HG03565 (cell line): ENCODE data around the gene DUSP6.
"Not testable (repeated sequence)": the region's sequence is repeated elsewhere in the genome, so short reads cannot be mapped to it uniquely, and the experiment has no call there.

ENCODE experiments used
- ATAC-seq: cut with Tn5 transposase; IDR thresholded peaks from one replicate; pipeline ENCODE4 v1.9.1; 2021; ENCODE audit warnings: mild to moderate bottlenecking, moderate library complexity; ENCODE audit not compliant: unreplicated experiment

Gene DUSP6

GRCh38 chr12:89353188-89353822 lies 1.0 kb upstream of the DUSP6 start:
- no peak for ATAC-seq

DNA sequence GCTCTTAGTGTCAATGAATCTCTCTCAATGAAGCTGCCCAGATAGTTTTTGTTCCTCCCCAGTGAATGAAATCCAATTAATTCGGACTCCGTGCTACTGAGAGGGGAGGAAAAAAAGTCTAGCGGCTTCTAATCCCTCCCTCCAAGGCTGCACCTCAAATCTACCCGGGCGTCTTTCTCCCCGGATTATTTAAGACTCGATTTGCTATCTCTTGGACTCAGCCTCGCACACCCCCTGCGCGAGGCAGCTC lies 134 bp downstream of the DUSP6 start:
- no peak for ATAC-seq

DNA sequence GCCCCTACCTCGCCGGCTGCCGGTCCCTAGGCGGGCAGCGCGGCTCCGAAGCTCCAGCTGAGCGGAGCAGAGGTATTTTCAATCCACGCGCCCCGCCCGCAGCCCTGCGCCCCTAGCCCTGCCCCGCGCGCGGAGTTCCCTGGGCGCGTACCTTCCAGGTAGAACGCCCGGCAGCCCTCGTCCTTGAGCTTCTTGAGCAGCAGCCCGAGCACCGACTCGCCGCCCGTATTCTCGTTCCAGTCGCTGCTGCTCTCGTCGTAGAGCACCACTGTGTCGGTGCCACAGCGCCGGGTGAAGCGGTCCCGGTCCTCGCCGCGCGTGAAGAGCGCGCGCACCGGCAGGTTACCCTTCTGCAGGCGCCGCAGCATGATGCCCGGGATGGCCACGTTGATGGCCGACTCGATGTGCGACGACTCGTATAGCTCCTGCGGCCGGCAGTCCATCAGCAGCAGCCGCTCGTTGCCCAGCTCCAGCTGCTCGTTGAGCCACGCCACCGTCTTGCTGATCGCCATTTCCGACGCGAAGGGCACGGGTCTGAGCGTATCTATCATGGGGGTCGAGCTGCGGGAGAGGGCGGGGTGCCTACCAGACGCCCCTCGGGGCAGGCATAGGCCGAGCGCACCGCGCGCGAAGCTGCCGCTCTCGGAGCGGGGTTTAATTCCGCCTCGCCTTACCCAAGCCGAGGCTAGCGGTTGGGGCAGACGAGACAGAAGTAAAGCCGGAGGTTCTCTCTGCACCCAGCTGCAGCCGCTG lies 636 bp downstream of the DUSP6 start:
- no peak for ATAC-seq

DNA sequence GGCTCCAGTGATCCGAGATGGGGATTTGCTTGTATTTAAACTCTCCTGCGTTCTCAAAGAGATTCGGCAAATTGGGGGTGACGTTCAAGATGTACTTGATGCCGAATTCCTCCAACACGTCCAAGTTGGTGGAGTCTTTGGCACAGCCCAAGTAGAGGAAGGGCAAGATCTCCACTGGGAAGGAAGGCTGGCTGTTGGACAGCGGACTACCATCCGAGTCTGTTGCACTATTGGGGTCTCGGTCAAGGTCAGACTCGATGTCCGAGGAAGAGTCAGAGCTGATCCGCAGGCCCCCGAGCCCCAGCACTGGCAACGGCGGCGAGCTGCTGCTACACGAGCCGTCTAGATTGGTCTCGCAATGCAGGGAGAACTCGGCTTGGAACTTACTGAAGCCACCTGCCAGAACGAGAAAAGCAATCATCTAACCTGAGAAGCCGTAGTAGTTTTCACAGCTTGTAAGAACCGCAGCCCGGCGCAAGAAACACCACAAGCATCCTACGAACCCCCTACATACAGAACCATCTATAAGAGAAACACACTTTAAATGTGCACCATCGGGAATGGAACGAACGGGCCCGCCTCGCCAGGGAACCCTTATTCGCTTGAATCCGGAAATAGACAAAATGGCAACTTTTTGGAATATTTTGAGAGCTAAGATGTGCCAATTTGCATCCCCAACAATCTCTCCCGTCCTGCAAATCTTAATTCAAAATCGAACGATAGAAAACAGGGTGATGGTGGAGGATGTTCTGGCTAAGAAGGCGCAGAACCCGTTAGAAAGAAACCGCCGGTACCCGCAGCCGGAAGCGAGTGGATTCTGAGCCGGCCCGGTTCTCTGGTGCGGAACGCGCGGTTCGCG lies 1.4 kb downstream of the DUSP6 start:
- ATAC-seq = no peak

- no peak for ATAC-seq
These were observed 2.1 kb downstream of the DUSP6 start for GRCh38 chr12:89350260-89350629.

- ATAC-seq = no peak
These were observed 2.5 kb downstream of the DUSP6 start for GRCh38 chr12:89349814-89350213.

GRCh38 chr12:89348894-89349699 lies 3.2 kb downstream of the DUSP6 start:
- no peak for ATAC-seq

GRCh38 chr12:89347325-89347829 lies 4.9 kb downstream of the DUSP6 start:
- ATAC-seq = no peak

GRCh38 chr12:89346741-89347324 lies 5.5 kb downstream of the DUSP6 start:
- no peak for ATAC-seq

GRCh38 chr12:89345830-89346740 lies 6.2 kb downstream of the DUSP6 start:
- peak; percentile 99 for ATAC-seq

DNA sequence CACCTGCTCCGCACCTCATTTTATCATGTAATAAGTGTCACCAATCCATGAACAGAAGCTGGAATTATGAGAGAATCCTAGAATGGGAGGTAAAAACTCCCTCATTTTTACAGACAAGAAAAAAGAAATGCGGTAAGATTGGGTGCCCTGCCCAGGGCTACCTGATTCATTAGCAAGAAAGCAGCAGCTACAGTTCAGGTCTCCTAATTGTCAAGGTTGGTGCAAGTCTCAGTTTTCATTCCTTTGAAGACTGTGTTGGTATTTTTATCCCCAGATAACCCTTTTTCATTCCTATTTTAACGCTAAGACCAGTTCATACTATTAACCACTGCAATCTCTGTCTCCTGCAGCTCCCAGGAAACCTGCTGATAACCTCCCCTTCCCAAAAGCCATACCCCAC lies 6.9 kb downstream of the DUSP6 start:
- ATAC-seq = no peak

- no peak for ATAC-seq
These were observed 7.5 kb downstream of the DUSP6 start for GRCh38 chr12:89344862-89345202.

- ATAC-seq = no peak
These were observed 8.0 kb downstream of the DUSP6 start for GRCh38 chr12:89344043-89344861.

DNA sequence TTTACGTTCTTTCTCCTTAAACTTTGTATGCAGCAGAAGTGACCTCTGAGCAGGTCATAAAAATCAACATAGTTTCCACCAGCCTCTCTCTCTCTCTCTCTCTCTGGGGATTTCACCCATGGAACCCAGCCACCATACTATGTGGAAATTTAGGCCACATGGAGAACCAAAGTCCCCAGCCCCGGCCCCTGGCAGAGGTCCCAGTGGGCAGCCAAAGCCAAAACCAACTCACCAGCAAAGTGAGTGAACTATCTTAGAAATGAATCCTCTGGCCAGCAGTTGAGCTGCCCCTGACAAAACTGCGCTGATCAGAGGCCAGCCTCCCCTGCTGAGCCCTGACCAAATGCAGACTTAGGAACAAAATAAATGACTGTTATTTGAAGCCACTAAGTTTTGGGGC lies 9.2 kb downstream of the DUSP6 start:
- no peak for ATAC-seq

- ATAC-seq = no peak
These were observed 11.4 kb downstream of the DUSP6 start for GRCh38 chr12:89340861-89341260.

- ATAC-seq = no peak
These were observed 12.8 kb downstream of the DUSP6 start for GRCh38 chr12:89339526-89339925.

GRCh38 chr12:89337136-89337535 lies 15.2 kb downstream of the DUSP6 start:
- not testable (repeated sequence) for ATAC-seq

DNA sequence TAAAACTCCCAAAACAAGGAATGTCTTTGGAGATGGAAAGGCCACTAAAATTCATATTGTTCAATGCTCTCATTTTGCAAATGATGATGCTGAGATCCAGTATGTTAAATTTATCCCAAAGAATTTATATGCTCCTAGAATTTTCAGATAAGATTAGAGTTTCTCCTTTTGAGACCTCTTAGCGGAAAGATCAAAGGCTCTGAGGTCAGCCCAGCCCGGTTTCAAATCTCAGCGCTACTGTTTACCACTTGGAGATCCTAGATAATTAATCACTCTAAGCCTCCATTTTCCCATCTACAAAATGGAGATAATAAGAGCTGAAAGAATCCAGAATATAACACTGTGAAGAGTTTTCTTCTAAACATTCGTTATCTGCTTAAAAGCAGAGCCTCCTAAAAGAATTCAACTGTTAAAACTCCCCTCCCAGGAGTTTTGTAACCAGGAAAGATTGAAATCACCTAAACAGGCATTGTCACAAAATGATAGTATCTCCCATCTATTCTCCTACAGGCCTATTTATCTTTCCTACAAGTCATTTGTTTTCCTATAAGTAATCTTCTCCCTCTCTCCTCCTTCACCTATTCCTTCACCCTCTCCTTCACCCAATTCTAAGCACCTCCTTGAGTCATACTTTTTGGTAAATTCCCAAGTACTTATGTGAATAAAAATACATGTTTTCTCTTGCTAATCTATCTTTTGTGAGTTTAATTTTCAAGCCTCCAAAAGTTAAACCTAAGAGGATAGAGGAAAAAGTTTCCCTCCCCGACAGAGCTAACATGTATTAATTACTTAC lies 16.7 kb downstream of the DUSP6 start:
- ATAC-seq = no peak
